Measurements from ENCODE around the gene ZFAND3. TPM values are rescaled to one million over a fixed set of nuclear protein-coding genes. Genes with fewer than 3 reads are reported as not detected.

The ZFAND3 gene
- total RNA-seq, 6 donors from 2014 or later, result 26.2 to 66.4 (median 55.5) TPM

DNA sequence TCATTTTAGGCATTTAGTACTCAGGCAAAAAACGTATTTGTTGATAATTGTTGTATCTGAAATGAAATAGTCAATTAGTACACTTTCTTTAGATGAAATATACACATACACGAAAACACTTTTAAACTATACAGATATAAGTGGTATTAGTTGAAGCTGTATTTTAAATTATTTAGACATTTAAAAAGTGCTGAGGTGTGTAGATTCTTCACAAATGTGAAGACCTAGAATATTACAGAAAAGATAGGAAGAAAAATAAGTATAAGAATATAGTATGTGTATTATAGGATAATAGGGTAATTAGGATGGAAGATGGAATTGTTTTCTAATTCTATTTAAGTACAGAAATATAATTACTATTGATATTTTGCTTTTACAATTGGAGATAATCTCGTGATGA, 4.6 kb downstream of the ZFAND3 start:
- no peak for TF ChIP-seq EP300 (IDR thresholded peaks at IDR 0.05)
- TF ChIP-seq POLR2A (IDR thresholded peaks at IDR 0.05), result no peak
- TF ChIP-seq, protein P1, sequence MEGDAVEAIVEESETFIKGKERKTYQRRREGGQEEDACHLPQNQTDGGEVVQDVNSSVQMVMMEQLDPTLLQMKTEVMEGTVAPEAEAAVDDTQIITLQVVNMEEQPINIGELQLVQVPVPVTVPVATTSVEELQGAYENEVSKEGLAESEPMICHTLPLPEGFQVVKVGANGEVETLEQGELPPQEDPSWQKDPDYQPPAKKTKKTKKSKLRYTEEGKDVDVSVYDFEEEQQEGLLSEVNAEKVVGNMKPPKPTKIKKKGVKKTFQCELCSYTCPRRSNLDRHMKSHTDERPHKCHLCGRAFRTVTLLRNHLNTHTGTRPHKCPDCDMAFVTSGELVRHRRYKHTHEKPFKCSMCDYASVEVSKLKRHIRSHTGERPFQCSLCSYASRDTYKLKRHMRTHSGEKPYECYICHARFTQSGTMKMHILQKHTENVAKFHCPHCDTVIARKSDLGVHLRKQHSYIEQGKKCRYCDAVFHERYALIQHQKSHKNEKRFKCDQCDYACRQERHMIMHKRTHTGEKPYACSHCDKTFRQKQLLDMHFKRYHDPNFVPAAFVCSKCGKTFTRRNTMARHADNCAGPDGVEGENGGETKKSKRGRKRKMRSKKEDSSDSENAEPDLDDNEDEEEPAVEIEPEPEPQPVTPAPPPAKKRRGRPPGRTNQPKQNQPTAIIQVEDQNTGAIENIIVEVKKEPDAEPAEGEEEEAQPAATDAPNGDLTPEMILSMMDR (IDR thresholded peaks at IDR 0.05), result no peak
- TF ChIP-seq POLR2AphosphoS5 (IDR thresholded peaks at IDR 0.05), result no peak
- H3K27ac ChIP-seq, result no peak overlapping the region

DNA sequence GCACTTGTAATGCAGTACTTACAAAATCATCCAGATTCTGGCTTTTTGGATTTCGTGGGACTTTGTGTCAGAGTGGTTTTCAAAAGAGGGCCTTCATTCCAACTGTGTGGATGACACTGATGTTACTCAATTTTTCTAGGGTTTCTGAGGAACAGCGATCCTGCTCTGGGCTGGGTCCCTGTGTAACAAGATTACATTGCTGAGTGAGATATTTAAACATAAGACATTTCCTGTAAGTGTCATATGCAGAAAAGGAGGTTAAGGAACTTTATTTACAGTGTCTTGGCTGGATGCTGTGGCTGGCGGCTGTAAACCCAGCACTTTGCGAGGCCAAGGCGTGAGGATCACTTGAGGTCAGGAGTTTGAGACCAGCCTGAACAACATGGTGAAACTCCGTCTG, 6.7 kb downstream of the ZFAND3 start:
- DNase-seq, result no peak
- WGBS, 2 donors, result 71 to 79% methylated on average over 6 of the region's 6 CpGs
- Histone ChIP-seq H3K36me3 (no peaks in the 10 kb centered on the region), H3K4me3 (no peak overlapping the region), H3K27ac (no peak overlapping the region), H3K27me3 (no peaks in the 10 kb centered on the region), H3K4me1 (peaks cover 71 to 85% (median 76%) of the 10 kb centered on the region in 4 donors), H3K9me3 (no peaks in the 10 kb centered on the region)
- peak in 1 of 2 donors; percentile 61 for ATAC-seq (ENCODE audit: low FRiP score in 2 of 2)
- no peak for TF ChIP-seq EP300 (IDR thresholded peaks at IDR 0.05)
- no peak for TF ChIP-seq POLR2AphosphoS5 (IDR thresholded peaks at IDR 0.05)
- TF ChIP-seq, protein P1 (IDR thresholded peaks at IDR 0.05), result no peak
- TF ChIP-seq POLR2A (IDR thresholded peaks at IDR 0.05), result no peak

More for the DNA sequence above, 4.6 kb downstream of the ZFAND3 start:
- Histone ChIP-seq H3K4me1 (peaks cover 56 to 75% (median 72%) of the 10 kb centered on the region in 4 donors), H3K36me3 (no peaks in the 10 kb centered on the region), H3K4me3 (no peak overlapping the region), H3K9me3 (no peaks in the 10 kb centered on the region), H3K27me3 (no peaks in the 10 kb centered on the region)
- ATAC-seq (ENCODE audit: low FRiP score in 2 of 2), result no peak
- 86 to 95% methylated on average over 3 of the region's 3 CpGs for WGBS, 2 donors
- no peak for DNase-seq

DNA sequence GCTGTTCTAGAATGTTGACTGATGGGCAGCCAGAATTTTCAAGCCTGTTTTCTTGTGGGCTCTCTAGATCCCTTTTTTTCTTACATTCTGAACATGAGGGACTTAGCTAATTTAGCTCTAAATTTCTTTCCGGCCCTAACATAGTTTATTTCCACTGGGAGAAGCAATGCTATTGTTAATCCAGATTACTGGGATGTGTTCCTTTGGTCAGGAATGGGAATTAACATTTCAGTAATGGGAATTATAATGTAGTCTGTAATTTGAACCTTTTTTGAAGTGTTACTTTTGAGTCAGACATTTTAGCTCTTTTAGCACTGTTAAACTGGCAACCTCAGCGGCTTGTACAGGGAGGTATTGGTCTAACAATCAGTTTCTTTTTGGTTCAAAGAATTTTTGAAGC, 7.5 kb downstream of the ZFAND3 start:
- no peak for TF ChIP-seq POLR2AphosphoS5 (IDR thresholded peaks at IDR 0.05)
- no peak for TF ChIP-seq EP300 (IDR thresholded peaks at IDR 0.05)
- no peak for TF ChIP-seq POLR2A (IDR thresholded peaks at IDR 0.05)
- TF ChIP-seq, protein P1 (IDR thresholded peaks at IDR 0.05), result no peak
- WGBS, 2 donors, result 79 to 90% methylated on average over 2 of the region's 2 CpGs
- Histone ChIP-seq H3K27me3 (no peaks in the 10 kb centered on the region), H3K27ac (no peak overlapping the region), H3K9me3 (no peaks in the 10 kb centered on the region), H3K4me3 (no peak overlapping the region), H3K36me3 (no peaks in the 10 kb centered on the region), H3K4me1 (peaks cover 68 to 85% (median 75%) of the 10 kb centered on the region in 4 donors)
- ATAC-seq (ENCODE audit: low FRiP score in 2 of 2) (no peak), DNase-seq (no peak)

DNA sequence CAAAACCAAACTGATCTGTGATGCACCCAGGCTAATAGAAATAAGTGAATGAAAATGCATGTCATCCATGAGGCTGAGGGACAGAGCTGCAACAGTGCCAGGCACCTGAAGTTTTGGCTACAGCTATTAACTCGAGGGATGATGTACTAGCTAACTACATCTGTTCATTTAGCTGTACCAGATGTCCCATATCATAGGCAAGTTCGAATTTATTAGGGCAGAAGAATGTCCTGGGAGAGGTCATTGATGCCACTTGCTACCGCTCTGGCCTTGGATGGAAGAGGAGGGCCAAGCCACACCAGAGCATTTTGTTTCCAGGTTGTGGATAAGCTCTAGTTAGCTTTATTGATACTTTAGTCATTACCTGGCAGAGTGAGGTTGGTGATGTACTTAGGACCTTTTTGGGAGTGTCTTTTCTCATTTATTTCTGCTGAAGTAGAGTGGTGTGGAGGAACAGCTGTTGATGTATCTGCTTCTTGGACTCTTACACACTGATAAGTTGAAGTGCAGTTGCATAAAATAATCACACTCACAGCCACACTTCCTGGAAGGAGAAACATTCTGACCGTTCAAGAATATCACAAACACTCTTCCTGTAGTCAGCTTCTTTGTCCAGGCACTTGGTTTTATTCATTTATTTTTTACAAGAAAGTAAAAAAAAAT, 8.2 kb downstream of the ZFAND3 start:
- Histone ChIP-seq H3K36me3 (no peaks in the 10 kb centered on the region), H3K9me3 (no peaks in the 10 kb centered on the region), H3K4me3 (no peak overlapping the region), H3K4me1 (peaks cover 61 to 84% (median 72%) of the 10 kb centered on the region in 4 donors), H3K27ac (no peak overlapping the region), H3K27me3 (no peaks in the 10 kb centered on the region)
- 52 to 53% methylated on average over 4 of the region's 4 CpGs for WGBS, 2 donors
- no peak for TF ChIP-seq POLR2A (IDR thresholded peaks at IDR 0.05)
- TF ChIP-seq EP300 (IDR thresholded peaks at IDR 0.05), result peak in 1 of 4 donors; percentile 4
- no peak for DNase-seq
- no peak for ATAC-seq (ENCODE audit: low FRiP score in 2 of 2)

DNA sequence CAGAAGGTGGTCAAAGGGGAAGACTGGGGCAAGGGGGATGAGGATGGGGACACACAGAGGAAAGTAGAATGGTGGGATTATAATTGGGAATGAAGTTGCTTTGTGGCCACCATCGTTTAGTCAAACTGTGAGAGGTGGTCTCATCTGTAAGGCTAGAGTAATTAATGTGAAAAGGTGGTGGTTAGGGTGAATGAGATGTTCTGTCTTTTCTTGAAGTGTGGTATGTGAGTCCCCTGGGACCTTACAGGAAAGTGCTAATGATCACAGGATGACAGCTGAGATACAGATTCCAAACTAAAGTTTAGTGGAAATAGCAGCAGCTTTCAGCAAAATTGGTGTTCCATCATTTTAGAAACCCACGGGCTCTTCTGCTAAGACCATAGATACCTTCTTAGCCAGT, 10.7 kb downstream of the ZFAND3 start:
- TF ChIP-seq POLR2A (IDR thresholded peaks at IDR 0.05) (no peak), EP300 (IDR thresholded peaks at IDR 0.05) (no peak), POLR2AphosphoS5 (IDR thresholded peaks at IDR 0.05) (no peak)
- TF ChIP-seq, protein P1 (IDR thresholded peaks at IDR 0.05), result no peak
- H3K36me3 ChIP-seq, result no peaks in the 10 kb centered on the region
- ATAC-seq (ENCODE audit: low FRiP score in 2 of 2) (no peak), DNase-seq (no peak)
- H3K27me3 ChIP-seq, result no peaks in the 10 kb centered on the region
- H3K9me3 ChIP-seq, result no peaks in the 10 kb centered on the region
- no peak overlapping the region for H3K4me3 ChIP-seq
- H3K27ac ChIP-seq, result no peak overlapping the region
- H3K4me1 ChIP-seq, result peaks cover 49 to 73% (median 60%) of the 10 kb centered on the region in 4 donors
- 67 to 75% methylated on average over 2 of the region's 2 CpGs for WGBS, 2 donors

All from upper lobe of left lung (tissue), 6 donors.